Stomach (tissue), 4 donors: ENCODE data around the gene IRF3.

Source experiments
- CTCF ChIP-seq, 7 experiments: fragments of 450-650 bp in 4 of 7; fragments of 200-600 bp in 3 of 7; sonication (generic) in 3 of 7; IDR thresholded peaks; one replicate each; pipeline ENCODE4 v1.5.1; 2016 to 2019; ENCODE audit warnings: antibody characterized with exemption in 7 of 7, control low read depth in 2 of 7, mild to moderate bottlenecking in 1 of 7
- EP300 ChIP-seq: sonication (generic); formaldehyde crosslinking; IDR thresholded peaks from one replicate; pipeline ENCODE4 v1.6.1; 2017; ENCODE audit warnings: antibody characterized with exemption
- POLR2A ChIP-seq, 4 donors: fragments of 450-650 bp; IDR thresholded peaks; one replicate each; pipeline ENCODE4 v1.6.1; 2016; ENCODE audit warnings: antibody characterized with exemption in 4 of 4, control low read depth in 2 of 4, mild to moderate bottlenecking in 1 of 4, moderate library complexity in 1 of 4

GRCh38 chr19:49655570-49656455 lies 9.8 kb downstream of the IRF3 start:
- no peak for TF ChIP-seq CTCF (IDR thresholded peaks at IDR 0.05)
- no peak for TF ChIP-seq EP300
- no peak for TF ChIP-seq POLR2A (IDR thresholded peaks at IDR 0.05)
